Measurements from ENCODE around the gene ZNF532.

The ZNF532 gene

DNA sequence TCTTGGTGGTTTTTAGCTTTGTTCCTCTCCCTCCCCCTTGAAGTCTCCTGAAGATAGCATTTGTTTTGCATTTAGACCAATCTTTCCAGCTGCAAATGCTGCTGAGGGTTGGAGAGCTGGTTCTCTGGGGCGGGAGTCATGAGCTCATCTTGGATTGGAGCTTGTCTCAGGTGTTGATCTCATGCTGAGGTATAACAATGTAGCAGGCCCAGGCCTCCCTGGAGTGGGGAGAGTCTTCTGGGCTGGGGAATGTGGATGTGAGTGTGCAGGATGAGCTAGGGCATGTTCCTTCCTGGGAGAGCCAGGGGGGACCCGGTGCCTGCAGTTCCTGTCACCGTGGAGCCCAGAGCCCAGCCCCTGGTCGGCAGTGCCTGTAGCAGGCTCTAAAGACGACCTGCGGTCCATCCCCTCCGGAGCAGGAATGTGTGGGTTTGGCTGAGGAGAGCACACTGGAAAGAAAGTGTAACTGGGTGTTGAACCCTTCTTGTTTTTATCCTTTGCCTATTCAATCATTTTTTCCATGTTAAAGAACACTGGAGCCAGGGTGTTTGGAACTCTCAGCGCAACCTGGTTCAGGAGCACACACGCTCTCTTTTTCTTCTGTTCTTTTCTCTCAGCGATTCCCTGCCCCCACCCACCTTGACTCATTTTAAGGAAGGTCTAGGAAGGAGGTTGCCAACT, 2.7 kb downstream of the ZNF532 start:
- TF ChIP-seq POLR2A (IDR thresholded peaks at IDR 0.05; ENCODE audit: low read depth, low read length), result no peak
- DNase-seq (ENCODE audit: insufficient read length, low spot score), result no peak
- no peak for FAIRE-seq

- no peak for DNase-seq (ENCODE audit: insufficient read length, low spot score)
- no peak for FAIRE-seq
- no peak for TF ChIP-seq POLR2A (IDR thresholded peaks at IDR 0.05; ENCODE audit: low read depth, low read length)
Measured at GRCh38 chr18:58868440-58868839, 3.8 kb downstream of the ZNF532 start.

- TF ChIP-seq POLR2A (IDR thresholded peaks at IDR 0.05; ENCODE audit: low read depth, low read length), result no peak
- DNase-seq (ENCODE audit: insufficient read length, low spot score), result no peak
- FAIRE-seq, result no peak
Measured at GRCh38 chr18:58870130-58870529, 5.5 kb downstream of the ZNF532 start.

- TF ChIP-seq POLR2A (IDR thresholded peaks at IDR 0.05; ENCODE audit: low read depth, low read length), result no peak
- DNase-seq (ENCODE audit: insufficient read length, low spot score), result no peak
- no peak for FAIRE-seq
Measured at GRCh38 chr18:58870621-58871020, 5.9 kb downstream of the ZNF532 start.

GRCh38 chr18:58871514-58872420, 7.1 kb downstream of the ZNF532 start:
- TF ChIP-seq POLR2A (IDR thresholded peaks at IDR 0.05; ENCODE audit: low read depth, low read length), result no peak
- FAIRE-seq (no peak), DNase-seq (ENCODE audit: insufficient read length, low spot score) (no peak)

GRCh38 chr18:58878640-58879039, 14.0 kb downstream of the ZNF532 start:
- FAIRE-seq, result no peak
- no peak for TF ChIP-seq POLR2A (IDR thresholded peaks at IDR 0.05; ENCODE audit: low read depth, low read length)
- DNase-seq (ENCODE audit: insufficient read length, low spot score), result no peak

- no peak for FAIRE-seq
- TF ChIP-seq POLR2A (IDR thresholded peaks at IDR 0.05; ENCODE audit: low read depth, low read length), result no peak
Measured at GRCh38 chr18:58881477-58881876, 16.8 kb downstream of the ZNF532 start.

DNA sequence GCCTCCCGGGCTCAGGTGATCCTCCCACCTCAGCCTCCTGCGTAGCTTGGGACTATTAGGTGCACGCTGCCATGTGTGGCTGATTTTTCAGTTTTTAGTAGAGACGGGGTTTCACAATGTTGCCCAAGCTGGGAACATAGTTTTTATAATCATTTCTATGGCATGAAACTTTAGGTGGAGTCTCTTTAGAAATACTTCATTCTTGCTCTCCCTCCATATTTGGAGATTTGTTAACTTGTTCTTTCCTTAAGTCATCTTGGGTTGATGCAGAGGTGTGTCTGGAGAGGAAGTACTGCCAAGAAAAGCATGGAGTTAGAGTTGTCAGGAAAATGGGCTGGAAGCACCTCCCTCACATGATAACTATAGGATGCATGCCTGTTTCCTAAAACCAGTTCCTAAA, 17.4 kb downstream of the ZNF532 start:
- DNase-seq (ENCODE audit: insufficient read length, low spot score) (no peak), FAIRE-seq (no peak)
- TF ChIP-seq POLR2A (IDR thresholded peaks at IDR 0.05; ENCODE audit: low read depth, low read length), result no peak

More at GRCh38 chr18:58881477-58881876, 16.8 kb downstream of the ZNF532 start:
- DNase-seq (ENCODE audit: insufficient read length, low spot score), result no peak

DNA sequence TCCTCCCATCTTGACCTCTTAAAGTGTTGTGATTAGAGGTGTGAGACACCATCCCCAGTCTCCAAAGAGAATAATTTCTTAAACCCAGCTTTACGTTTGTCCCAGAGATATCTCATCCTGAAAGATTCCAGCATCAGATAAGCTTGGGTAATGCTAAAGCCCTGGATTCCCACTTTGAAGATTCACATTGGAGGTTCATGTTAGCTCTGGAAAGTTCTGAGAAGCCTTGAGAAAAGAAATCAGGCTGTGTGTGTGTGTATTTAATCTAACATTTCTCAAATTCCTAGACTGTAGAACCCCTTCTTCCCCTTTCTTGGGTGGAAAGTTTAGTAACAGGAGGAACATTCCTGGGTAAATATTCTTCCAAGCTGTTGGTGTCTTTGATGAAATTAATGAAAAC, 18.0 kb downstream of the ZNF532 start:
- FAIRE-seq, result no peak
- TF ChIP-seq POLR2A (IDR thresholded peaks at IDR 0.05; ENCODE audit: low read depth, low read length), result no peak
- DNase-seq (ENCODE audit: insufficient read length, low spot score), result no peak

GRCh38 chr18:58884680-58885079, 20.0 kb downstream of the ZNF532 start:
- DNase-seq (ENCODE audit: insufficient read length, low spot score) (no peak), FAIRE-seq (no peak)
- TF ChIP-seq POLR2A (IDR thresholded peaks at IDR 0.05; ENCODE audit: low read depth, low read length), result no peak

- no peak for FAIRE-seq
- no peak for DNase-seq (ENCODE audit: insufficient read length, low spot score)
- no peak for TF ChIP-seq POLR2A (IDR thresholded peaks at IDR 0.05; ENCODE audit: low read depth, low read length)
Measured at GRCh38 chr18:58886431-58886830, 21.8 kb downstream of the ZNF532 start.

GRCh38 chr18:58886864-58887612, 22.4 kb downstream of the ZNF532 start:
- FAIRE-seq (no peak), DNase-seq (ENCODE audit: insufficient read length, low spot score) (no peak)
- TF ChIP-seq POLR2A (IDR thresholded peaks at IDR 0.05; ENCODE audit: low read depth, low read length), result no peak

- TF ChIP-seq POLR2A (IDR thresholded peaks at IDR 0.05; ENCODE audit: low read depth, low read length), result no peak
- DNase-seq (ENCODE audit: insufficient read length, low spot score) (no peak), FAIRE-seq (no peak)
Measured at GRCh38 chr18:58887613-58887963, 22.9 kb downstream of the ZNF532 start.

- FAIRE-seq (no peak), DNase-seq (ENCODE audit: insufficient read length, low spot score) (no peak)
- no peak for TF ChIP-seq POLR2A (IDR thresholded peaks at IDR 0.05; ENCODE audit: low read depth, low read length)
Measured at GRCh38 chr18:58891776-58892175, 27.1 kb downstream of the ZNF532 start.

Measured in H54 (cell line).